Ishikawa (cell line): ENCODE measurements around the gene CYP2E1.

Experiments
- CEBPB ChIP-seq: IDR thresholded peaks from 2 replicates; pipeline ENCODE4 v1.6.1; 2012
- CREB1 ChIP-seq: IDR thresholded peaks from 2 replicates; pipeline ENCODE4 v1.6.1; 2012; ENCODE audit warnings: low read depth
- EGR1 ChIP-seq: IDR thresholded peaks from 2 replicates; pipeline ENCODE4 v1.6.1; 2012
- EP300 ChIP-seq: IDR thresholded peaks from 2 replicates; pipeline ENCODE4 v1.6.1; 2012; ENCODE audit warnings: borderline replicate concordance
- FOXM1 ChIP-seq: IDR thresholded peaks from 2 replicates; pipeline ENCODE4 v1.6.1; 2012; ENCODE audit warnings: low read depth, borderline replicate concordance
- MAX ChIP-seq: IDR thresholded peaks from 2 replicates; pipeline ENCODE4 v1.6.1; 2012
- NFIC ChIP-seq: IDR thresholded peaks from 2 replicates; pipeline ENCODE4 v1.6.1; 2012
- RAD21 ChIP-seq: IDR thresholded peaks from 2 replicates; pipeline ENCODE4 v1.6.1; 2012; ENCODE audit warnings: low read depth
- REST ChIP-seq: IDR thresholded peaks from 2 replicates; pipeline ENCODE4 v1.6.1; 2012; ENCODE audit warnings: low read depth, mild to moderate bottlenecking
- TAF1 ChIP-seq: IDR thresholded peaks from 2 replicates; pipeline ENCODE4 v1.6.1; 2012; ENCODE audit warnings: low read depth, mild to moderate bottlenecking
- TCF12 ChIP-seq: IDR thresholded peaks from 2 replicates; pipeline ENCODE4 v1.6.1; 2012; ENCODE audit warnings: low read depth
- TEAD4 ChIP-seq: IDR thresholded peaks from 2 replicates; pipeline ENCODE4 v1.6.1; 2012
- USF1 ChIP-seq: IDR thresholded peaks from 2 replicates; pipeline ENCODE4 v1.6.1; 2012
- YY1 ChIP-seq: IDR thresholded peaks from 2 replicates; pipeline ENCODE4 v1.6.1; 2012; ENCODE audit warnings: low read depth
- ZBTB7A ChIP-seq: IDR thresholded peaks from 2 replicates; pipeline ENCODE4 v1.6.1; 2012; ENCODE audit warnings: low read depth

The CYP2E1 gene

GRCh38 chr10:133489816-133490588 is 37.2 kb upstream of the CYP2E1 start:
- no peak for TF ChIP-seq EP300
- TF ChIP-seq REST, result no peak
- TF ChIP-seq ZBTB7A, result no peak
- no peak for TF ChIP-seq TEAD4
- no peak for TF ChIP-seq TAF1
- TF ChIP-seq FOXM1, result no peak

- TF ChIP-seq RAD21, result peak; percentile 68
These were observed 29.8 kb upstream of the CYP2E1 start for GRCh38 chr10:133497363-133497762.

GRCh38 chr10:133509700-133510099 is 17.5 kb upstream of the CYP2E1 start:
- TF ChIP-seq CREB1 (no peak), NFIC (no peak), EP300 (no peak), EGR1 (no peak)

- TF ChIP-seq CREB1 (no peak), USF1 (no peak)
These were observed 15.8 kb upstream of the CYP2E1 start for GRCh38 chr10:133511408-133511807.

- TF ChIP-seq TAF1 (no peak), NFIC (no peak), REST (no peak), YY1 (no peak), EP300 (no peak), RAD21 (no peak), TCF12 (no peak), MAX (no peak), FOXM1 (no peak), TEAD4 (no peak), CEBPB (no peak), CREB1 (no peak), EGR1 (no peak), USF1 (no peak), ZBTB7A (no peak)
These were observed 15.1 kb upstream of the CYP2E1 start for GRCh38 chr10:133511907-133512528.

- TF ChIP-seq CREB1 (no peak), TEAD4 (no peak), FOXM1 (no peak)
These were observed 11.7 kb upstream of the CYP2E1 start for GRCh38 chr10:133515471-133515870.

- no peak for TF ChIP-seq TEAD4
- TF ChIP-seq EGR1, result no peak
- TF ChIP-seq REST, result no peak
- no peak for TF ChIP-seq ZBTB7A
- no peak for TF ChIP-seq RAD21
- TF ChIP-seq EP300, result no peak
These were observed 11.1 kb upstream of the CYP2E1 start for GRCh38 chr10:133516057-133516456.
